Tibial artery (tissue), 4 donors: ENCODE results near the gene MIGA1.
"Not testable (repeated sequence)": the region's sequence is repeated elsewhere in the genome, so short reads cannot be mapped to it uniquely, and the experiment has no call there.

Source experiments
- DNase-seq, 2 donors: peaks; one replicate each; pipeline ENCODE4 v3.0.0-alpha.2; 2019
- H3K27ac ChIP-seq, 2 donors: fragments of 200-600 bp; sonication (generic) in 1 of 2; 1 replicate in 1 of 2; 2 replicates in 1 of 2; pipeline ENCODE4 v1.5.1; 2018 to 2019; ENCODE audit warnings: mild to moderate bottlenecking in 1 of 2
- H3K27me3 ChIP-seq, 2 donors: fragments of 200-600 bp; sonication (generic) in 1 of 2; one replicate each; pipeline versions ENCODE4 v1.5.1 to v1.6.0; 2016 to 2019
- H3K36me3 ChIP-seq, 3 donors: fragments of 200-600 bp; sonication (generic) in 2 of 3; one replicate each; pipeline ENCODE4 v1.5.1; 2016 to 2019; ENCODE audit warnings: mild to moderate bottlenecking in 2 of 3
- H3K4me1 ChIP-seq, 4 donors: fragments of 200-600 bp; sonication (generic) in 2 of 4; 1 replicate in 3 of 4; 2 replicates in 1 of 4; pipeline ENCODE4 v1.5.1; 2016 to 2019
- H3K4me3 ChIP-seq, 2 donors: fragments of 200-600 bp; sonication (generic) in 1 of 2; 1 replicate in 1 of 2; 2 replicates in 1 of 2; pipeline ENCODE4 v1.5.1; 2018 to 2019; ENCODE audit warnings: mild to moderate bottlenecking in 2 of 2
- H3K9me3 ChIP-seq, 3 donors: fragments of 200-600 bp; sonication (generic) in 1 of 3; one replicate each; pipeline ENCODE4 v1.5.1; 2016 to 2019
- intact Hi-C: fragments of 100-400 bp; cut with DNase I; formaldehyde crosslinking; loops from one replicate; pipeline ENCODE4 v1.15.0; 2023; ENCODE audit warnings: low total_unique reads
- TF ChIP-seq, protein P1 (sequence below), 2 experiments: fragments of 200-600 bp in 1 of 2; fragments of 450-650 bp in 1 of 2; IDR thresholded peaks; one replicate each; pipeline ENCODE4 v1.5.1; 2017 to 2019; ENCODE audit warnings: antibody characterized with exemption in 2 of 2, mild to moderate bottlenecking in 1 of 2, moderate library complexity in 1 of 2

MIGA1 gene

GRCh38 chr1:77803371-77803770 is 23.9 kb downstream of the MIGA1 start:
- H3K36me3 ChIP-seq: peaks cover 33 to 53% (median 43%) of the 10 kb centered on the region in 3 donors
- intact Hi-C loops: no loop called here
- DNase-seq: no peak
- TF ChIP-seq, protein P1, sequence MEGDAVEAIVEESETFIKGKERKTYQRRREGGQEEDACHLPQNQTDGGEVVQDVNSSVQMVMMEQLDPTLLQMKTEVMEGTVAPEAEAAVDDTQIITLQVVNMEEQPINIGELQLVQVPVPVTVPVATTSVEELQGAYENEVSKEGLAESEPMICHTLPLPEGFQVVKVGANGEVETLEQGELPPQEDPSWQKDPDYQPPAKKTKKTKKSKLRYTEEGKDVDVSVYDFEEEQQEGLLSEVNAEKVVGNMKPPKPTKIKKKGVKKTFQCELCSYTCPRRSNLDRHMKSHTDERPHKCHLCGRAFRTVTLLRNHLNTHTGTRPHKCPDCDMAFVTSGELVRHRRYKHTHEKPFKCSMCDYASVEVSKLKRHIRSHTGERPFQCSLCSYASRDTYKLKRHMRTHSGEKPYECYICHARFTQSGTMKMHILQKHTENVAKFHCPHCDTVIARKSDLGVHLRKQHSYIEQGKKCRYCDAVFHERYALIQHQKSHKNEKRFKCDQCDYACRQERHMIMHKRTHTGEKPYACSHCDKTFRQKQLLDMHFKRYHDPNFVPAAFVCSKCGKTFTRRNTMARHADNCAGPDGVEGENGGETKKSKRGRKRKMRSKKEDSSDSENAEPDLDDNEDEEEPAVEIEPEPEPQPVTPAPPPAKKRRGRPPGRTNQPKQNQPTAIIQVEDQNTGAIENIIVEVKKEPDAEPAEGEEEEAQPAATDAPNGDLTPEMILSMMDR (IDR thresholded peaks at IDR 0.05): no peak
- H3K4me1 ChIP-seq: no peaks in the 10 kb centered on the region
- H3K9me3 ChIP-seq: no peaks in the 10 kb centered on the region
- no peak overlapping the region for H3K4me3 ChIP-seq
- no peaks in the 10 kb centered on the region for H3K27me3 ChIP-seq
- no peak overlapping the region for H3K27ac ChIP-seq

DNA sequence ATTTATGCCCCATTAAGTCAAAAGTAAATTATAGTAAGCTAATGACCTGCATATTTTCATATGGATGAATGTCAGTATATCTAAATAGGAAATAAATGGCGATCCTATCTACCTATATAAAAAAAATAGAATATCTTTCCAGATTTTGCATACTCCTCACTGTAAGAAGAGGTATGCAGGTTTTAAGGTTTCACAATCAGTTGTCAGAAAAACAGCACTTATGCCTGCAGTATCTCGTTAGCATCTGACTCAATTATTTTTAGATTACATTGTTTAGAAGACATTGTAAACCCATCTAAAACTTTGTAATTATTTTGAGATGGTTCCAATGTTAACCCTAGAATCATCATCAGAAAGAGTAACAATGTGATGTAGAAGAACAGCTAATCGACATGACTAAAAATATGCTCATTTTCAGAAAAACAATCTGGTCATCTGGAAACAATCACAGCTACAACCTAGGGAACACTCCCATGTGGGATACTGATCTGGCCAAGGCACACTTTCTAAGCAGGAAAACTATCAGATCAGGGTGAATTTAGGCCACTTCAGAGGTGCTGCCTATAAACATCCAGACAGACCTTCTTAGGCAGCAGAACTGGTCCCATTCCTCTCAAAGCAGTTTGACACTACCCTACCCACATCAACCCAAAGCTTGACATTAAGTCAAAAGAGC is 30.5 kb downstream of the MIGA1 start:
- intact Hi-C loops: not testable (repeated sequence)

GRCh38 chr1:77811589-77811988 is 32.1 kb downstream of the MIGA1 start:
- intact Hi-C loops, H3K27me3 ChIP-seq: not testable (repeated sequence)
- H3K36me3 ChIP-seq: peaks cover 50 to 63% (median 55%) of the 10 kb centered on the region in 3 donors

More for the DNA sequence above, 30.5 kb downstream of the MIGA1 start:
- H3K4me3 ChIP-seq, H3K9me3 ChIP-seq, H3K27me3 ChIP-seq, H3K4me1 ChIP-seq, DNase-seq, H3K27ac ChIP-seq: not testable (repeated sequence)
- H3K36me3 ChIP-seq: peaks cover 46 to 52% (median 47%) of the 10 kb centered on the region in 3 donors

GRCh38 chr1:77817368-77818209 is 38.1 kb downstream of the MIGA1 start:
- no peaks in the 10 kb centered on the region for H3K27me3 ChIP-seq
- H3K4me1 ChIP-seq: peaks cover 0 to under 1% (median 0%) of the 10 kb centered on the region in 4 donors
- no peak overlapping the region for H3K4me3 ChIP-seq
- no peak overlapping the region for H3K27ac ChIP-seq
- peaks cover 22 to 65% (median 54%) of the 10 kb centered on the region in 3 donors for H3K36me3 ChIP-seq
- intact Hi-C loops: no loop called here
- TF ChIP-seq, protein P1 (IDR thresholded peaks at IDR 0.05): no peak
- H3K9me3 ChIP-seq: no peaks in the 10 kb centered on the region
- no peak for DNase-seq

More at GRCh38 chr1:77811589-77811988, 32.1 kb downstream of the MIGA1 start:
- not testable (repeated sequence) for H3K4me3 ChIP-seq, H3K9me3 ChIP-seq, H3K27ac ChIP-seq, H3K4me1 ChIP-seq, DNase-seq

DNA sequence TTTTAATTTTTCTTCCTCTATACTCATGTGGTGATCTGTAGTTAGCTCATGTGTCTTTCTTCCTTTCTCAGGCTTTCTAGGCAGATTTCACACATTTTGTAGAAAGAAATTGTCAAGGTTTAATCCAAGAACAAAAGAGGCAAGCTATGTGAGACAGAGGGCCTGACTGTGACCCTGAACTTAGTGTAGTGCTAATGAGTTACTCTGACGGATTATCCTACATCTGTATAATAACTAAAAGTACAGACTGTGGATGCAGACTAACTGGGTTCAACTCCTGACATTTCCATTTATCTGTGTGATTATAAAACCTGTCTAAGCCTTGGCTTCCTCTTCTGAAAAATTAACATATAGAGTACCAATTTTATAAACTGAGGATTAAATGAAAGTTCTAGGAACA is 40.7 kb downstream of the MIGA1 start:
- Histone ChIP-seq H3K36me3 (peaks cover 7 to 48% (median 33%) of the 10 kb centered on the region in 3 donors), H3K4me1 (peaks cover 0 to 25% (median 8%) of the 10 kb centered on the region in 4 donors), H3K9me3 (no peaks in the 10 kb centered on the region), H3K4me3 (no peak overlapping the region), H3K27ac (no peak overlapping the region), H3K27me3 (no peaks in the 10 kb centered on the region)
- intact Hi-C loops: loop anchor here (5.0 kb wide), 1 partner anchor 82 kb away; no protein-coding TSS in a partner anchor
- TF ChIP-seq, protein P1 (IDR thresholded peaks at IDR 0.05): no peak
- DNase-seq: no peak

- peaks cover 0 to 20% (median 11%) of the 10 kb centered on the region in 3 donors for H3K36me3 ChIP-seq
- H3K9me3 ChIP-seq: no peaks in the 10 kb centered on the region
- no peak overlapping the region for H3K4me3 ChIP-seq
- intact Hi-C loops: loop anchor here (5.0 kb wide), 1 partner anchor 78 kb away; no protein-coding TSS in a partner anchor
- TF ChIP-seq, protein P1 (IDR thresholded peaks at IDR 0.05): no peak
- H3K27ac ChIP-seq: peak overlapping the region in 1 of 2 donors; percentile 58
- peaks cover 0 to 45% (median 8%) of the 10 kb centered on the region in 4 donors for H3K4me1 ChIP-seq
- DNase-seq: no peak
- H3K27me3 ChIP-seq: no peaks in the 10 kb centered on the region
These were observed 44.6 kb downstream of the MIGA1 start for GRCh38 chr1:77824079-77824478.
